Kasumi-1 (cell line): ENCODE measurements around the gene PYCR2.

Source experiments
- DNase-seq, 2 experiments: peaks; one replicate each; lab custom pipeline; 2025; lab: John Stamatoyannopoulos, UW

PYCR2 gene

DNA sequence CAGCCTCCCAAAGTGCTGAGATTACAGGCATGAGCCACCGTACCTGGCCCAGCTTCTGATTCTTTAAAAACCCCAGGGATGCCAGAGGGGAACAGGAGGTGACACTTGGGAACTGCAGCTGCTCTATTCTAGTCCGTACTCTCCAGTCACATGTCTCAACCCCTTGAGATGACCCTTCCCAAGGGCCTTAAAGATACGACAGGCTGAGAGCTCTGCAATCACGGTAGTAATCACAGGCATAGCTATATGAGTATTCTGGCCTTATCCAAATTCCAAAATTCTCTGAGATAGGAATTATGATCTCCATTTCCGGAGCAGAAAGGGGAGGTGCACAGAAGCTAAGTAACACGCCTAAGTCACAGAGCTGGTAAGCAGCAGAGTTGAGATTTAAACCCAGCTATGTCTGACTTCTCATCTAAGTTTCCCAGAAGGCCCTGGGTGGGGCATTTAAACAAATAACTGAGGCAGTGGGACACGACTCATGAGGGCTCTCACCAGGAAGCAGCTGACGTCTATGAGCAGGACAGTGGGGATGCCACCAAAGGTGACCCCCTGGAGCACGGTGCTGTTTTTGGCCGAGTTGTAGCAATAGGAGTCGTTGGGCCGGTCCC, 47.0 kb downstream of the PYCR2 start:
- DNase-seq = no peak

- no peak for DNase-seq
These were observed 48.8 kb downstream of the PYCR2 start for GRCh38 chr1:225875044-225875815.

- DNase-seq = no peak
These were observed 49.6 kb downstream of the PYCR2 start for GRCh38 chr1:225874431-225874830.

GRCh38 chr1:225873281-225873850, 50.7 kb downstream of the PYCR2 start:
- DNase-seq = no peak

DNA sequence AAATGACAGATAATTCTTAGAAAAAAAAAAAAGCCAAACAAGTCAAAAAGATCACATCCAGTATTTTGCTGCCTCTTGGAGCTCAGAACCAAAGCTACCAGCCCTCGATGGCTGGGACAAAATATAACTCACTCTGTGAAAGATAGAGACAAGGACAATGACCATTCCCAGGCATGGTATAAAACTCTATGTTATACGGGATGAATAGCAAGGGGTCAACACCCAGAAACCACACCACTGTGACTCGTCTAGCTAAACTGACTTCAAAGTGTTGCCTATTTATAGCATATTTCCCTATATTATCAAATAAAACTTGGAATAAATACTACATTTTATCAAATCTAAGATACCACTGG, 52.0 kb downstream of the PYCR2 start:
- DNase-seq = no peak

DNA sequence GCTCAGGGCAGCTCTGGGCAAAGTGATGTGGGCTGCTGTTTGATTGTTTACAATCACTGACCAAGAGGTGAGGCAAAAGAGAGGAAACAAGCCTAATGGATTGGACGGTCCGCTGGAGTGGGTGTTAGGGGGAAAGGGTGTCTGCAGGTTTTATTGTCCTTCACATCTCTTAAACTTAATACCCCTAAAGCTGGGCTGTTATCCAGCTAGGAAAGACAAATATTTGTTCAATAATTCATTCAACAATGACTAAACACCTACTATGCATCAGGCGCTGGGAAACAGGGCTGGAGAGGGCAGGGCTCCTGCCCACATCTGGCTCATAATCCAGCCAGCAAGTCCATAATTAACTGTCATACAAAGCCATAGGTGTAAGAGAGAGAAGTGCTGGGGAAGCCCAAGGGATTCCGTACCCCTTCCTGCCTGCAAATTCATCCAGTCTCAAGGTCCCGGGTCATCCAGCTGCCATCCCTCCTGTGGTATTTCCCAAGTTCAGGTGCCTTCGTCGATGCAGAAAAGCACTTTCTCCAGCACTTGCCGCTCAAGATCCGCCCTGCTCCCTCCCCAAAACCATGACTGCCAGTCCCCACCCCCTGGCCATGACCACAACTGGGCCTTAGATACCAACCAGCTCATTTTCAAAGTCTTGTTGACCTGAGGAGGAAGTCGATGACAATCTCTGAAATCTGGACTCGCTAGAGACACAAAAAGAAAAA, 52.5 kb downstream of the PYCR2 start:
- DNase-seq = no peak

GRCh38 chr1:225870911-225871310, 53.1 kb downstream of the PYCR2 start:
- DNase-seq = no peak
